ENCODE data around the gene ROCK2. TPM values are rescaled to one million over a fixed set of nuclear protein-coding genes. Genes with fewer than 3 reads are reported as not detected.

Gene ROCK2
- total RNA-seq, 1 donor from 2014 or later = 36.1 TPM

DNA sequence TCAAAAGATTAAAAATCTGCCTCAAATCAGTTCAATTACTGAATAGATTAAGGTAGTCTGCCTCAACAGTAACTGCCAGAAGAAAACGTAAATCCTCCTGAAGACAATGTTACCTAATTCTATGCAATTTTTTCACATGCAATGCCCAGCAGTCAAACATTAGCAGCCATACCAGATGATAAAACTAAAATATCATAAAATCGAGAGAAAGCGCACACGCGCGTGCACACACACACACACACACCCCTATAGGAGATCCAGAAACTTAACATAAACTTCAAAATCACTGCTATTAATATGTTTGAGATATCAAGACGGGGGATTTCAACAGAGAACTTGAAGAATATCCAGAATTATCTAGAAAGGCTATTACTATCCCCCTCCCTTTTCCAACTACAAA is 32.9 kb downstream of the ROCK2 start:
- H3K9me3 Mint-ChIP-seq = peaks cover 26% of the 10 kb centered on the region
- H3K27ac ChIP-seq = no peak overlapping the region
- no peaks in the 10 kb centered on the region for H3K9me3 ChIP-seq (ENCODE audit: low read depth)

DNA sequence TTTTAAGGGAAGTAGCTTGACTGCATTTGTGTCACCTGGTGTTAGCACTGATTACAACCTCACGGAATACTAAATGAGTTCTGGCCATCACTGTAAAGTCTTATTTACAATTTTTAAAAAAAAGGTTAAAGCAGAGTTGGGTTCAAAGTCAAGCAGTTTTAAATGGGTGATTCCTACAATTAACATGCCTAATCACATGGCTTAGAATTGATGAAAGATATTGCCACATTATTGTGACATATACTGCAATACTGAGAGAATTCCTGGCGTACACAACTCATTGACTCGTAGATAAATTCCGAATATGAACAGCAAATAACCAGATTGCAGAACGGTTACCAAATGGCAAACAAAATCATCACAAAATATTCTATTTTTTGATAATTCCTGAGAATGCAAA is 34.2 kb downstream of the ROCK2 start:
- Mint-ChIP-seq H3K36me3 (peaks cover 24% of the 10 kb centered on the region), H3K27me3 (ENCODE audit: insufficient read depth, low read depth) (no peaks in the 10 kb centered on the region), H3K4me1 (no peaks in the 10 kb centered on the region), H3K9me3 (peaks cover 26% of the 10 kb centered on the region), H3K27ac (no peak overlapping the region), H3K4me3 (no peak overlapping the region)
- H3K27ac ChIP-seq = no peak overlapping the region
- no peak overlapping the region for H3K4me3 ChIP-seq
- no peaks in the 10 kb centered on the region for H3K9me3 ChIP-seq (ENCODE audit: low read depth)
- TF ChIP-seq EZH2phosphoT487 (IDR thresholded peaks at IDR 0.05) = no peak
- no peaks in the 10 kb centered on the region for H3K36me3 ChIP-seq
- peaks cover 27% of the 10 kb centered on the region for H4K20me1 ChIP-seq (ENCODE audit: low read depth)
- H3F3A ChIP-seq (ENCODE audit: low read depth) = no peaks in the 10 kb centered on the region
- H3K9ac ChIP-seq = no peak overlapping the region
- no peak for DNase-seq (ENCODE audit: low spot score)
- H2AFZ ChIP-seq (replicated peaks) = no peak overlapping the region
- H3K27me3 ChIP-seq = no peaks in the 10 kb centered on the region
- H3K4me1 ChIP-seq = peaks cover 3% of the 10 kb centered on the region
- H3K79me2 ChIP-seq (ENCODE audit: low read depth) = peaks cover 96% of the 10 kb centered on the region
- no peak overlapping the region for H3K4me2 ChIP-seq

More for the DNA sequence above, 32.9 kb downstream of the ROCK2 start:
- no peak overlapping the region for H3K27ac Mint-ChIP-seq
- TF ChIP-seq, protein P1, sequence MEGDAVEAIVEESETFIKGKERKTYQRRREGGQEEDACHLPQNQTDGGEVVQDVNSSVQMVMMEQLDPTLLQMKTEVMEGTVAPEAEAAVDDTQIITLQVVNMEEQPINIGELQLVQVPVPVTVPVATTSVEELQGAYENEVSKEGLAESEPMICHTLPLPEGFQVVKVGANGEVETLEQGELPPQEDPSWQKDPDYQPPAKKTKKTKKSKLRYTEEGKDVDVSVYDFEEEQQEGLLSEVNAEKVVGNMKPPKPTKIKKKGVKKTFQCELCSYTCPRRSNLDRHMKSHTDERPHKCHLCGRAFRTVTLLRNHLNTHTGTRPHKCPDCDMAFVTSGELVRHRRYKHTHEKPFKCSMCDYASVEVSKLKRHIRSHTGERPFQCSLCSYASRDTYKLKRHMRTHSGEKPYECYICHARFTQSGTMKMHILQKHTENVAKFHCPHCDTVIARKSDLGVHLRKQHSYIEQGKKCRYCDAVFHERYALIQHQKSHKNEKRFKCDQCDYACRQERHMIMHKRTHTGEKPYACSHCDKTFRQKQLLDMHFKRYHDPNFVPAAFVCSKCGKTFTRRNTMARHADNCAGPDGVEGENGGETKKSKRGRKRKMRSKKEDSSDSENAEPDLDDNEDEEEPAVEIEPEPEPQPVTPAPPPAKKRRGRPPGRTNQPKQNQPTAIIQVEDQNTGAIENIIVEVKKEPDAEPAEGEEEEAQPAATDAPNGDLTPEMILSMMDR (IDR thresholded peaks at IDR 0.05) = no peak
- TF ChIP-seq EZH2phosphoT487 (IDR thresholded peaks at IDR 0.05) = no peak
- TF ChIP-seq EZH2 (IDR thresholded peaks at IDR 0.05) = no peak
- Histone ChIP-seq H4K20me1 (ENCODE audit: low read depth) (peaks cover 38% of the 10 kb centered on the region), H3K27me3 (no peaks in the 10 kb centered on the region), H3K4me1 (peaks cover 3% of the 10 kb centered on the region), H2AFZ (replicated peaks) (no peak overlapping the region), H3K9ac (no peak overlapping the region), H3K79me2 (ENCODE audit: low read depth) (peaks cover 96% of the 10 kb centered on the region), H3K36me3 (peaks cover 3% of the 10 kb centered on the region), H3K4me2 (no peak overlapping the region), H3F3A (ENCODE audit: low read depth) (peaks cover 7% of the 10 kb centered on the region), H3K4me3 (no peak overlapping the region)
- peaks cover 22% of the 10 kb centered on the region for H3K36me3 Mint-ChIP-seq
- no peak overlapping the region for H3K4me3 Mint-ChIP-seq
- DNase-seq (ENCODE audit: low spot score) = no peak
- H3K4me1 Mint-ChIP-seq = no peaks in the 10 kb centered on the region
- no peaks in the 10 kb centered on the region for H3K27me3 Mint-ChIP-seq (ENCODE audit: insufficient read depth, low read depth)

- Histone ChIP-seq H2AFZ (replicated peaks) (no peak overlapping the region), H3K9me3 (ENCODE audit: low read depth) (no peaks in the 10 kb centered on the region), H4K20me1 (ENCODE audit: low read depth) (peaks cover 23% of the 10 kb centered on the region), H3K4me2 (no peak overlapping the region), H3K27ac (no peak overlapping the region), H3K36me3 (no peaks in the 10 kb centered on the region), H3F3A (ENCODE audit: low read depth) (no peaks in the 10 kb centered on the region), H3K4me3 (no peak overlapping the region), H3K9ac (no peak overlapping the region), H3K4me1 (peaks cover 3% of the 10 kb centered on the region), H3K79me2 (ENCODE audit: low read depth) (peaks cover 96% of the 10 kb centered on the region), H3K27me3 (no peaks in the 10 kb centered on the region)
- Mint-ChIP-seq H3K4me1 (no peaks in the 10 kb centered on the region), H3K9me3 (peaks cover 26% of the 10 kb centered on the region), H3K27me3 (ENCODE audit: insufficient read depth, low read depth) (no peaks in the 10 kb centered on the region), H3K27ac (no peak overlapping the region), H3K36me3 (peaks cover 24% of the 10 kb centered on the region), H3K4me3 (no peak overlapping the region)
- TF ChIP-seq EZH2phosphoT487 (IDR thresholded peaks at IDR 0.05) (no peak), EZH2 (IDR thresholded peaks at IDR 0.05) (no peak)
- TF ChIP-seq, protein P1 (IDR thresholded peaks at IDR 0.05) = no peak
- no peak for DNase-seq (ENCODE audit: low spot score)
Measured at GRCh38 chr2:11309706-11310105, 34.7 kb downstream of the ROCK2 start.

DNA sequence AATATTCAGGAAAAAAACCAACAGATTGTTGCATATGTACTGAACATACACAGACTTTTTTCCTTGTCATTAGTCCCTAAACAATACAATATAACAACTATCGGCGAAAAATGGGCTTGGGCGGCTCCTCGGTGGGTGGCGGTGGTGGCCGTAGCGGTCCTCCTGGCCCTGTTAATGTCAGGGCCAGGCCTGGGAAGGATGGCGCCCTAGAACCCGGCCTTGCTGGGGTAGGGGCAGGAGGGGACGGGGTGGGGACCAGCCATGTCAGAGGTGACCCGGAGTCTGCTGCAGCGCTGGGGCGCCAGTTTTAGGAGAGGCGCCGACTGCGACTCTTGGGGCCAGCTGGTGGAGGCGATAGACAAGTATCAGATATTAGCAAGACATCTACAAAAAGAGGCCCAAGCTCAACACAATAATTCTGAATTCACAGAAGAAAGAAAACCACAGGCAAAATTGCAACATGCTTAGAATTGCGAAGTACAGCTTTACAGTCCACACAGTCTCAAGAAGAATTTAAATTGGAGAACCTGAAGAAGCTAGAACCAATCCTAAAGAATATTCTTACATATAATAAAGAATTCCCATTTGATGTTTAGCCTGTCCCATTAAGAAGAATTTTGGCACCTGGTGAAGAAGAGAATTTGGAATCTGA is 36.5 kb downstream of the ROCK2 start:
- Mint-ChIP-seq H3K36me3 (peaks cover 22% of the 10 kb centered on the region), H3K4me3 (no peak overlapping the region), H3K27me3 (ENCODE audit: insufficient read depth, low read depth) (no peaks in the 10 kb centered on the region), H3K27ac (no peak overlapping the region), H3K4me1 (no peaks in the 10 kb centered on the region), H3K9me3 (peaks cover 24% of the 10 kb centered on the region)
- Histone ChIP-seq H2AFZ (replicated peaks) (no peak overlapping the region), H3K4me3 (no peak overlapping the region), H3K9me3 (ENCODE audit: low read depth) (no peaks in the 10 kb centered on the region), H3K79me2 (ENCODE audit: low read depth) (peaks cover 97% of the 10 kb centered on the region), H3K27me3 (no peaks in the 10 kb centered on the region), H3K4me1 (peaks cover 6% of the 10 kb centered on the region), H3K36me3 (no peaks in the 10 kb centered on the region), H3K4me2 (no peak overlapping the region), H3K9ac (no peak overlapping the region), H4K20me1 (ENCODE audit: low read depth) (peaks cover 17% of the 10 kb centered on the region), H3K27ac (no peak overlapping the region), H3F3A (ENCODE audit: low read depth) (no peaks in the 10 kb centered on the region)
- no peak for TF ChIP-seq EZH2 (IDR thresholded peaks at IDR 0.05)
- TF ChIP-seq, protein P1 (IDR thresholded peaks at IDR 0.05) = no peak
- no peak for TF ChIP-seq EZH2phosphoT487 (IDR thresholded peaks at IDR 0.05)
- no peak for DNase-seq (ENCODE audit: low spot score)

All from neural progenitor cell (in vitro differentiated cells).